GM12878 (cell line): ENCODE data around the gene CEP89. TPM values are rescaled to one million over a fixed set of nuclear protein-coding genes. Genes with fewer than 3 reads are reported as not detected.

Experiments used
- ATAC-seq: fragments of 200-7000 bp; cut with Tn5 transposase; 3 replicates; pipeline ENCODE4 v1.9.1; 2020; ENCODE audit warnings: mild to moderate bottlenecking, moderate library complexity
- BruUV-seq: library from RNA; stranded (reverse); fragments of 400-500 nt; replicated peaks from 2 replicates; lab custom pipeline; 2021; lab: Mats Ljungman, UMichigan
- CTCF ChIA-PET: fragments of 300-600 bp; sonication (Branson Sonifier 250); formaldehyde crosslinking; extraction: SDS; loops from one replicate; lab custom pipeline; 2021; ENCODE audit warnings: inconsistent platforms; lab: Yijun Ruan, JAX
- POLR2A ChIA-PET: fragments of 350-600 bp; formaldehyde crosslinking; extraction: SDS; loops from one replicate; lab custom pipeline; 2021; ENCODE audit warnings: inconsistent platforms; lab: Charles Lee
- RAD21 ChIA-PET: fragments of 300-600 bp; sonication (Branson Sonifier 250); formaldehyde crosslinking; loops from one replicate; lab custom pipeline; 2023; ENCODE audit warnings: antibody characterized with exemption; ENCODE audit not compliant: unreplicated experiment; lab: Charles Lee
- SMC1A ChIA-PET: fragments of 300-600 bp; sonication (Branson Sonifier 250); formaldehyde crosslinking; loops from one replicate; lab custom pipeline; 2023; ENCODE audit not compliant: unreplicated experiment, uncharacterized antibody; lab: Charles Lee
- DNase-seq: peaks from one replicate; pipeline ENCODE4 v3.0.0-alpha.2; 2011; ENCODE audit warnings: low read depth, low spot score
- FAIRE-seq: peaks from 3 replicates; lab custom pipeline; 2011; peaks lifted over from hg19 to GRCh38; lab: Jason Lieb, UNC
- H2AFZ ChIP-seq: 2 replicates; pipeline ENCODE4 v1.6.0; 2011; ENCODE audit warnings: low read depth, low read length, control low read depth; ENCODE audit not compliant: control insufficient read depth
- H3K27ac ChIP-seq: 2 replicates; pipeline ENCODE4 v1.5.1; 2011; ENCODE audit warnings: control low read depth; ENCODE audit not compliant: control insufficient read depth, insufficient read depth
- H3K27me3 ChIP-seq, 2 experiments: replicated peaks in 1 of 2; 2 replicates each; pipeline versions ENCODE4 v1.6.0 to v1.6.1; 2011; ENCODE audit warnings: low read length in 1 of 2; ENCODE audit not compliant: control insufficient read depth in 2 of 2, insufficient read depth in 2 of 2
- H3K36me3 ChIP-seq, 2 experiments: 2 replicates each; pipeline ENCODE4 v1.5.1; 2011; ENCODE audit warnings: low read length in 1 of 2; ENCODE audit not compliant: control insufficient read depth in 2 of 2, insufficient read depth in 2 of 2
- H3K4me1 ChIP-seq: 2 replicates; pipeline ENCODE4 v1.6.1; 2011; ENCODE audit warnings: mild to moderate bottlenecking, low read length, moderate library complexity, mixed read lengths; ENCODE audit not compliant: control insufficient read depth, insufficient read depth
- H3K4me2 ChIP-seq: 2 replicates; pipeline ENCODE4 v1.6.0; 2011; ENCODE audit warnings: control low read depth; ENCODE audit not compliant: control insufficient read depth, insufficient read depth
- H3K4me3 ChIP-seq: fragments of 200-600 bp; sonication (generic); 2 replicates; pipeline ENCODE4 v1.5.1; 2016
- H3K79me2 ChIP-seq: 2 replicates; pipeline ENCODE4 v1.6.0; 2011; ENCODE audit warnings: low read length; ENCODE audit not compliant: control insufficient read depth, insufficient read depth
- H3K9ac ChIP-seq: 2 replicates; pipeline ENCODE4 v1.8.0; 2011; ENCODE audit warnings: low read length, control low read depth, mixed read lengths; ENCODE audit not compliant: control insufficient read depth, insufficient read depth
- H3K9me3 ChIP-seq: replicated peaks from 3 replicates; pipeline ENCODE4 v1.5.1; 2011; ENCODE audit warnings: mild to moderate bottlenecking, low read length; ENCODE audit not compliant: control insufficient read depth, insufficient read depth
- H4K20me1 ChIP-seq: 2 replicates; pipeline ENCODE4 v1.6.0; 2011; ENCODE audit not compliant: control insufficient read depth, insufficient read depth
- BCL11A ChIP-seq: IDR thresholded peaks from 2 replicates; pipeline ENCODE4 v1.6.1; 2011; ENCODE audit warnings: low read depth, low read length
- RB1 ChIP-seq: fragments of 450-650 bp; formaldehyde crosslinking; IDR thresholded peaks from 2 replicates; pipeline ENCODE4 v1.6.1; 2017; ENCODE audit warnings: mild to moderate bottlenecking, borderline replicate concordance
- STAT1 ChIP-seq: fragments of 450-650 bp; conservative IDR thresholded peaks from 2 replicates; pipeline ENCODE4 v1.6.1; 2014; ENCODE audit warnings: antibody characterized with exemption, mild to moderate bottlenecking
- USF1 ChIP-seq: IDR thresholded peaks from 2 replicates; pipeline ENCODE4 v1.6.1; 2011; ENCODE audit warnings: borderline replicate concordance, low read depth, mild to moderate bottlenecking, moderate library complexity, mixed read lengths, low read length; ENCODE audit not compliant: insufficient read depth; ENCODE audit errors: extremely low read length
- ZNF217 ChIP-seq: fragments of 450-650 bp; IDR thresholded peaks from 2 replicates; pipeline ENCODE4 v1.6.1; 2017; ENCODE audit warnings: antibody characterized with exemption, mild to moderate bottlenecking
- WGBS: methylation state at CpG from one replicate; pipeline ENCODE4 v1.1.6; 2016; ENCODE audit warnings: low lambda C conversion rate; ENCODE audit not compliant: insufficient replicate concordance, insufficient coverage; ENCODE audit errors: missing lambda C conversion rate; 5-methylcytosine and 5-hydroxymethylcytosine counted together
- in situ Hi-C: fragments of 300-500 bp; cut with MboI; formaldehyde crosslinking; loops from 9 replicates; pipeline ENCODE4 v1.14.3; 2018; ENCODE audit warnings: mixed read lengths
- intact Hi-C: fragments of 100-400 bp; cut with micrococcal nuclease; formaldehyde crosslinking; loops from one replicate; pipeline ENCODE4 v1.14.2; 2022; ENCODE audit not compliant: unreplicated experiment
- polyA plus RNA-seq, 11 experiments: library from polyadenylated mRNA; depleted of rRNA in 4 of 11; unstranded in 6 of 11; stranded (reverse) in 5 of 11; fragments of >200 nt; fragmentation: Nextera tagmentation in 4 of 11; fragmentation: Illumina TruSeq in 1 of 11; extraction: Ambion mirVana in 4 of 11; extraction: Trizol in 1 of 11; gene quantifications; 1 replicate in 1 of 11; 2 replicates in 10 of 11; pipeline versions ENCODE4 v1.2.1 to v1.2.3, GENCODE V29; 2011 to 2016; ENCODE audit warnings: inconsistent platforms in 2 of 11, missing spikeins in 2 of 11, low read depth in 1 of 11
- total RNA-seq, 4 experiments: library from RNA; depleted of rRNA in 3 of 4; stranded (reverse); fragments of >200 nt in 3 of 4; fragmentation: Illumina TruSeq in 1 of 4; extraction: Trizol in 1 of 4; gene quantifications; 2 replicates each; pipeline versions ENCODE4 v1.2.1 to v1.2.3, GENCODE V29; 2013 to 2021
- TF ChIP-seq, protein P1 (sequence below): fragments of 450-650 bp; formaldehyde crosslinking; IDR thresholded peaks from 2 replicates; pipeline ENCODE4 v1.5.0; 2022; ENCODE audit warnings: mild to moderate bottlenecking, missing genetic modification characterization
- TF ChIP-seq, protein P2 (sequence below): fragments of 450-650 bp; IDR thresholded peaks from 2 replicates; pipeline ENCODE4 v1.6.1; 2017; ENCODE audit warnings: borderline replicate concordance

CEP89 gene
- total and polyA plus RNA-seq, 10 of the 15 experiments (the other 5 are each of a cell fraction or from before 2014, with no cell fraction given): 6.0 to 19.3 (median 10.2) TPM

- 84% methylated on average over 7 of the region's 7 CpGs for WGBS
- Histone ChIP-seq H3K36me3 (no peaks in the 10 kb centered on the region), H3K4me2 (no peak overlapping the region), H3K4me1 (no peaks in the 10 kb centered on the region), H3K9ac (no peak overlapping the region), H3K4me3 (no peak overlapping the region), H4K20me1 (no peaks in the 10 kb centered on the region), H3K9me3 (no peaks in the 10 kb centered on the region), H3K27me3 (no peaks in the 10 kb centered on the region), H2AFZ (no peak overlapping the region), H3K79me2 (no peaks in the 10 kb centered on the region), H3K27ac (no peak overlapping the region)
- in situ Hi-C loops: no loop called here
- ChIA-PET POLR2A (no interaction called here), SMC1A (no interaction called here), RAD21 (no interaction called here), CTCF (no interaction called here)
- no TSS peak for BruUV-seq
- ATAC-seq (no peak), DNase-seq (no peak), FAIRE-seq (no peak)
- no peak for TF ChIP-seq USF1
- intact Hi-C loops: no loop called here
These were observed 69.3 kb downstream of the CEP89 start for GRCh38 chr19:32902448-32902847.

GRCh38 chr19:32901504-32902161 lies 70.1 kb downstream of the CEP89 start:
- intact Hi-C loops: no loop called here
- H3K4me2 ChIP-seq: no peak overlapping the region
- 79% methylated on average over 5 of the region's 5 CpGs for WGBS
- no peak overlapping the region for H3K4me3 ChIP-seq
- H3K9me3 ChIP-seq: no peaks in the 10 kb centered on the region
- ChIA-PET POLR2A (no interaction called here), SMC1A (no interaction called here), CTCF (interaction anchor here (1.8 kb wide), 1 partner anchor 10 kb away, joined by 4 read pairs; no protein-coding TSS in a partner anchor), RAD21 (no interaction called here)
- H3K79me2 ChIP-seq: no peaks in the 10 kb centered on the region
- FAIRE-seq: no peak
- no TSS peak for BruUV-seq
- no peaks in the 10 kb centered on the region for H3K36me3 ChIP-seq
- no peak for DNase-seq
- H3K27ac ChIP-seq: no peak overlapping the region
- H3K27me3 ChIP-seq: no peaks in the 10 kb centered on the region
- H3K4me1 ChIP-seq: no peaks in the 10 kb centered on the region
- H4K20me1 ChIP-seq: no peaks in the 10 kb centered on the region
- in situ Hi-C loops: no loop called here
- H3K9ac ChIP-seq: no peak overlapping the region
- no peak overlapping the region for H2AFZ ChIP-seq
- no peak for ATAC-seq
- no peak for TF ChIP-seq ZNF217
- TF ChIP-seq, protein P1, sequence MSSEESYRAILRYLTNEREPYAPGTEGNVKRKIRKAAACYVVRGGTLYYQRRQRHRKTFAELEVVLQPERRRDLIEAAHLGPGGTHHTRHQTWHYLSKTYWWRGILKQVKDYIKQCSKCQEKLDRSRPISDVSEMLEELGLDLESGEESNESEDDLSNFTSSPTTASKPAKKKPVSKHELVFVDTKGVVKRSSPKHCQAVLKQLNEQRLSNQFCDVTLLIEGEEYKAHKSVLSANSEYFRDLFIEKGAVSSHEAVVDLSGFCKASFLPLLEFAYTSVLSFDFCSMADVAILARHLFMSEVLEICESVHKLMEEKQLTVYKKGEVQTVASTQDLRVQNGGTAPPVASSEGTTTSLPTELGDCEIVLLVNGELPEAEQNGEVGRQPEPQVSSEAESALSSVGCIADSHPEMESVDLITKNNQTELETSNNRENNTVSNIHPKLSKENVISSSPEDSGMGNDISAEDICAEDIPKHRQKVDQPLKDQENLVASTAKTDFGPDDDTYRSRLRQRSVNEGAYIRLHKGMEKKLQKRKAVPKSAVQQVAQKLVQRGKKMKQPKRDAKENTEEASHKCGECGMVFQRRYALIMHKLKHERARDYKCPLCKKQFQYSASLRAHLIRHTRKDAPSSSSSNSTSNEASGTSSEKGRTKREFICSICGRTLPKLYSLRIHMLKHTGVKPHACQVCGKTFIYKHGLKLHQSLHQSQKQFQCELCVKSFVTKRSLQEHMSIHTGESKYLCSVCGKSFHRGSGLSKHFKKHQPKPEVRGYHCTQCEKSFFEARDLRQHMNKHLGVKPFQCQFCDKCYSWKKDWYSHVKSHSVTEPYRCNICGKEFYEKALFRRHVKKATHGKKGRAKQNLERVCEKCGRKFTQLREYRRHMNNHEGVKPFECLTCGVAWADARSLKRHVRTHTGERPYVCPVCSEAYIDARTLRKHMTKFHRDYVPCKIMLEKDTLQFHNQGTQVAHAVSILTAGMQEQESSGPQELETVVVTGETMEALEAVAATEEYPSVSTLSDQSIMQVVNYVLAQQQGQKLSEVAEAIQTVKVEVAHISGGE (CRISPR knock-in tag): no peak
- TF ChIP-seq, protein P2, sequence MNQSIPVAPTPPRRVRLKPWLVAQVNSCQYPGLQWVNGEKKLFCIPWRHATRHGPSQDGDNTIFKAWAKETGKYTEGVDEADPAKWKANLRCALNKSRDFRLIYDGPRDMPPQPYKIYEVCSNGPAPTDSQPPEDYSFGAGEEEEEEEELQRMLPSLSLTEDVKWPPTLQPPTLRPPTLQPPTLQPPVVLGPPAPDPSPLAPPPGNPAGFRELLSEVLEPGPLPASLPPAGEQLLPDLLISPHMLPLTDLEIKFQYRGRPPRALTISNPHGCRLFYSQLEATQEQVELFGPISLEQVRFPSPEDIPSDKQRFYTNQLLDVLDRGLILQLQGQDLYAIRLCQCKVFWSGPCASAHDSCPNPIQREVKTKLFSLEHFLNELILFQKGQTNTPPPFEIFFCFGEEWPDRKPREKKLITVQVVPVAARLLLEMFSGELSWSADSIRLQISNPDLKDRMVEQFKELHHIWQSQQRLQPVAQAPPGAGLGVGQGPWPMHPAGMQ: no peak
- no peak for TF ChIP-seq RB1
- TF ChIP-seq STAT1: no peak
- TF ChIP-seq BCL11A: no peak
